Central memory CD4-positive, alpha-beta T cell (primary cell): ENCODE data around the gene TMC7.
A peak's percentile ranks its signal among the peaks of the same experiment; 100 is the strongest.

Experiments
- DNase-seq: peaks from one replicate; pipeline ENCODE4 v3.0.0; 2022

TMC7 gene

GRCh38 chr16:19033761-19034160 is 50.0 kb downstream of the TMC7 start:
- no peak for DNase-seq

- no peak for DNase-seq
Measured at GRCh38 chr16:19040400-19040799, 56.7 kb downstream of the TMC7 start.

GRCh38 chr16:19044769-19045168 is 61.0 kb downstream of the TMC7 start:
- DNase-seq, result no peak

- DNase-seq, result no peak
Measured at GRCh38 chr16:19046062-19046461, 62.3 kb downstream of the TMC7 start.

- no peak for DNase-seq
Measured at GRCh38 chr16:19062706-19063105, 79.0 kb downstream of the TMC7 start.

GRCh38 chr16:19066988-19067348 is 83.2 kb downstream of the TMC7 start:
- DNase-seq, result no peak

- DNase-seq, result peak; percentile 99
Measured at GRCh38 chr16:19067349-19068236, 83.9 kb downstream of the TMC7 start, which contains the start of gene COQ7. TSS of gene COQ7 (plus strand) at chr16:19067614. CDS start at chr16:19067665, 51 bp downstream.

- no peak for DNase-seq
Measured at GRCh38 chr16:19068237-19068815, 84.6 kb downstream of the TMC7 start.

GRCh38 chr16:19071811-19072777 is 88.4 kb downstream of the TMC7 start:
- DNase-seq, result peak; percentile 26

GRCh38 chr16:19073344-19073743 is 89.6 kb downstream of the TMC7 start:
- no peak for DNase-seq

- no peak for DNase-seq
Measured at GRCh38 chr16:19073863-19074262, 90.1 kb downstream of the TMC7 start.

GRCh38 chr16:19075511-19075910 is 91.8 kb downstream of the TMC7 start:
- DNase-seq, result no peak

GRCh38 chr16:19077879-19078278 is 94.1 kb downstream of the TMC7 start:
- DNase-seq, result no peak

- no peak for DNase-seq
Measured at GRCh38 chr16:19083670-19084069, 99.9 kb downstream of the TMC7 start.

- DNase-seq, result no peak
Measured at GRCh38 chr16:19084139-19084538, 100.4 kb downstream of the TMC7 start.

GRCh38 chr16:19084879-19085278 is 101.1 kb downstream of the TMC7 start:
- no peak for DNase-seq

GRCh38 chr16:19085679-19086200 is 102.0 kb downstream of the TMC7 start:
- DNase-seq, result no peak

GRCh38 chr16:19086322-19087199 is 102.8 kb downstream of the TMC7 start:
- peak; percentile 63 for DNase-seq

- no peak for DNase-seq
Measured at GRCh38 chr16:19088341-19088916, 104.7 kb downstream of the TMC7 start.

GRCh38 chr16:19089410-19089955 is 105.7 kb downstream of the TMC7 start:
- no peak for DNase-seq

GRCh38 chr16:19090916-19091315 is 107.2 kb downstream of the TMC7 start:
- no peak for DNase-seq
